ENCODE data around the gene CRIP1.
A peak's percentile ranks its signal among the peaks of the same experiment; 100 is the strongest.

Gene CRIP1

GRCh38 chr14:105529319-105529568 lies 42.6 kb downstream of the CRIP1 start:
- TF ChIP-seq YY1 (IDR thresholded peaks at IDR 0.05; ENCODE audit: insufficient read depth, insufficient read length) (no peak), SUZ12 (IDR thresholded peaks at IDR 0.05; ENCODE audit: extremely low read depth, insufficient read depth, insufficient read length) (no peak), ZNF274 (IDR thresholded peaks at IDR 0.05; ENCODE audit: low read depth, low read length) (no peak)
- peaks cover 23% of the 10 kb centered on the region for H3K27me3 ChIP-seq (ENCODE audit: insufficient read depth, insufficient read length)
- H3K9me3 ChIP-seq (ENCODE audit: insufficient read depth, low read length), result peaks cover 5% of the 10 kb centered on the region; the same call in 1 of the 2 replicates
- no peak overlapping the region for H3K9ac ChIP-seq (ENCODE audit: insufficient read length, low read depth)
- no peak for DNase-seq (ENCODE audit: low read depth, low spot score)
- peaks cover 9% of the 10 kb centered on the region for H3K4me1 ChIP-seq (ENCODE audit: insufficient read depth, insufficient read length)
- H3K36me3 ChIP-seq (ENCODE audit: insufficient read depth, insufficient read length, low read length), result no peaks in the 10 kb centered on the region
- no peak overlapping the region for H3K4me3 ChIP-seq (ENCODE audit: insufficient read length, low read depth)

DNA sequence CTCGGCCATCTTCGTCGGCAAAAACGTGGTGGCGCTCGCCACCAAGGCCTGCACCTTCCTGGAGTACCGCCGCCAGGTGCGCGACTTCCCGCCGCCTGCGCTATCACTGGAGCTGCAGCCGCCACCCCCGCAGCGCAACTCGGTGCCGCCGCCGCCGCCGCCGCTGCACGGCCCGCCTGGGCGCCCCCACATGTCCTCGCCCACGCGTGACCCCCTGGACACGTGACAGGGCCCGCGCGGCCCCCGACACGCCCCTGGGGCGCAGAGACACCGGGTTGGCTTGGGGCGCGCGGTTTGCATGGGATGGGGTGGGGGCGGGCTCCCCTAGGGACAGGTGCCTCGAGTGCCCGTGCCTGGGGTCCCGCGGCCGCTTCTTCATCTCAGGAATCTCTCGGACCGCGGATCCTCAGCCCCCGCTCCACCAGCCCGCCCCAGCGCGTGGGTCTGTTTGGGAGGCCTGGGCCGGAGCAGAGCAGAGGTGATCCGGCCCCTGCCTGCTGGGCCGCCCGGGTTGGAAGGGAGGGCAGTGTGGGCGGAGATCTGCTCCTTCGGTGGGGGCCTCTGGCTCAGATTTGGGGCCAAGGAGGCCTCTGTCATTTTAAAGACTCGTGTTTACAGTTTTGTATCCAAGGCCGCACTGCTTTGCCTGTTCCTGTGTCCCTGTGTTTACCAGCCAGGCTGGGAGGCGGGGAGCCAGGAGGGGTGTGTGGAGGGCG lies 43.0 kb downstream of the CRIP1 start:
- H3K9me3 ChIP-seq (ENCODE audit: insufficient read depth, low read length), result peaks cover 5% of the 10 kb centered on the region; the same call in 1 of the 2 replicates
- no peak for DNase-seq (ENCODE audit: low read depth, low spot score)
- no peak overlapping the region for H3K9ac ChIP-seq (ENCODE audit: insufficient read length, low read depth)
- TF ChIP-seq SUZ12 (IDR thresholded peaks at IDR 0.05; ENCODE audit: extremely low read depth, insufficient read depth, insufficient read length) (no peak), YY1 (IDR thresholded peaks at IDR 0.05; ENCODE audit: insufficient read depth, insufficient read length) (no peak), ZNF274 (IDR thresholded peaks at IDR 0.05; ENCODE audit: low read depth, low read length) (no peak)
- H3K4me3 ChIP-seq (ENCODE audit: insufficient read length, low read depth), result no peak overlapping the region
- H3K4me1 ChIP-seq (ENCODE audit: insufficient read depth, insufficient read length), result peaks cover 9% of the 10 kb centered on the region
- no peaks in the 10 kb centered on the region for H3K36me3 ChIP-seq (ENCODE audit: insufficient read depth, insufficient read length, low read length)
- H3K27me3 ChIP-seq (ENCODE audit: insufficient read depth, insufficient read length), result peaks cover 23% of the 10 kb centered on the region

GRCh38 chr14:105530285-105531087 lies 43.8 kb downstream of the CRIP1 start:
- Histone ChIP-seq H3K9ac (ENCODE audit: insufficient read length, low read depth) (no peak overlapping the region), H3K36me3 (ENCODE audit: insufficient read depth, insufficient read length, low read length) (no peaks in the 10 kb centered on the region), H3K27me3 (ENCODE audit: insufficient read depth, insufficient read length) (peaks cover 21% of the 10 kb centered on the region), H3K4me3 (ENCODE audit: insufficient read length, low read depth) (no peak overlapping the region), H3K9me3 (ENCODE audit: insufficient read depth, low read length) (peaks cover 5% of the 10 kb centered on the region; the same call in 1 of the 2 replicates), H3K4me1 (ENCODE audit: insufficient read depth, insufficient read length) (peaks cover 9% of the 10 kb centered on the region)
- TF ChIP-seq SUZ12 (IDR thresholded peaks at IDR 0.05; ENCODE audit: extremely low read depth, insufficient read depth, insufficient read length) (no peak), ZNF274 (IDR thresholded peaks at IDR 0.05; ENCODE audit: low read depth, low read length) (no peak), YY1 (IDR thresholded peaks at IDR 0.05; ENCODE audit: insufficient read depth, insufficient read length) (no peak)
- no peak for DNase-seq (ENCODE audit: low read depth, low spot score)

- TF ChIP-seq ZNF274 (IDR thresholded peaks at IDR 0.05; ENCODE audit: low read depth, low read length) (no peak), SUZ12 (IDR thresholded peaks at IDR 0.05; ENCODE audit: extremely low read depth, insufficient read depth, insufficient read length) (no peak), YY1 (IDR thresholded peaks at IDR 0.05; ENCODE audit: insufficient read depth, insufficient read length) (no peak)
- H3K9ac ChIP-seq (ENCODE audit: insufficient read length, low read depth), result peak overlapping the region; percentile 32
- DNase-seq (ENCODE audit: low read depth, low spot score), result no peak
- H3K27me3 ChIP-seq (ENCODE audit: insufficient read depth, insufficient read length), result peaks cover 21% of the 10 kb centered on the region
- H3K4me1 ChIP-seq (ENCODE audit: insufficient read depth, insufficient read length), result peaks cover 9% of the 10 kb centered on the region
- H3K4me3 ChIP-seq (ENCODE audit: insufficient read length, low read depth), result no peak overlapping the region
- no peaks in the 10 kb centered on the region for H3K36me3 ChIP-seq (ENCODE audit: insufficient read depth, insufficient read length, low read length)
- peaks cover 5% of the 10 kb centered on the region; the same call in 1 of the 2 replicates for H3K9me3 ChIP-seq (ENCODE audit: insufficient read depth, low read length)
Observed at GRCh38 chr14:105531088-105531893, 44.6 kb downstream of the CRIP1 start.

GRCh38 chr14:105531894-105532623 lies 45.4 kb downstream of the CRIP1 start:
- peaks cover 9% of the 10 kb centered on the region for H3K4me1 ChIP-seq (ENCODE audit: insufficient read depth, insufficient read length)
- TF ChIP-seq SUZ12 (IDR thresholded peaks at IDR 0.05; ENCODE audit: extremely low read depth, insufficient read depth, insufficient read length) (no peak), YY1 (IDR thresholded peaks at IDR 0.05; ENCODE audit: insufficient read depth, insufficient read length) (no peak)
- H3K9ac ChIP-seq (ENCODE audit: insufficient read length, low read depth), result no peak overlapping the region
- H3K36me3 ChIP-seq (ENCODE audit: insufficient read depth, insufficient read length, low read length), result no peaks in the 10 kb centered on the region
- H3K27me3 ChIP-seq (ENCODE audit: insufficient read depth, insufficient read length), result peaks cover 22% of the 10 kb centered on the region
- H3K9me3 ChIP-seq (ENCODE audit: insufficient read depth, low read length), result peaks cover 5% of the 10 kb centered on the region; the same call in 1 of the 2 replicates
- no peak for DNase-seq (ENCODE audit: low read depth, low spot score)
- H3K4me3 ChIP-seq (ENCODE audit: insufficient read length, low read depth), result no peak overlapping the region

GRCh38 chr14:105532735-105533141 lies 46.1 kb downstream of the CRIP1 start:
- Histone ChIP-seq H3K4me3 (ENCODE audit: insufficient read length, low read depth) (no peak overlapping the region), H3K36me3 (ENCODE audit: insufficient read depth, insufficient read length, low read length) (no peaks in the 10 kb centered on the region), H3K27me3 (ENCODE audit: insufficient read depth, insufficient read length) (peaks cover 22% of the 10 kb centered on the region), H3K4me1 (ENCODE audit: insufficient read depth, insufficient read length) (peaks cover 8% of the 10 kb centered on the region), H3K9ac (ENCODE audit: insufficient read length, low read depth) (no peak overlapping the region), H3K9me3 (ENCODE audit: insufficient read depth, low read length) (peaks cover 5% of the 10 kb centered on the region; the same call in 1 of the 2 replicates)
- TF ChIP-seq ZNF274 (IDR thresholded peaks at IDR 0.05; ENCODE audit: low read depth, low read length) (no peak), YY1 (IDR thresholded peaks at IDR 0.05; ENCODE audit: insufficient read depth, insufficient read length) (no peak), SUZ12 (IDR thresholded peaks at IDR 0.05; ENCODE audit: extremely low read depth, insufficient read depth, insufficient read length) (no peak)
- no peak for DNase-seq (ENCODE audit: low read depth, low spot score)

All from NT2/D1 (cell line).